ENCODE results near the gene POC1A.

- TF ChIP-seq CTCF (conservative IDR thresholded peaks at IDR 0.05; ENCODE audit: low read depth, low read length), result no peak
- no peak for TF ChIP-seq EZH2 (IDR thresholded peaks at IDR 0.05; ENCODE audit: low read length, unreplicated experiment)
- TF ChIP-seq EZH2phosphoT487 (IDR thresholded peaks at IDR 0.05; ENCODE audit: borderline replicate concordance, low read length), result no peak
Observed at GRCh38 chr3:52067046-52067445, 87.2 kb downstream of the POC1A start.
